HFFc6 (cell line): ENCODE data around the gene TMEM97. TPM values are rescaled to one million over a fixed set of nuclear protein-coding genes. Genes with fewer than 3 reads are reported as not detected.

Experiments
- DNase-seq: peaks from one replicate; pipeline ENCODE4 v3.0.0-alpha.2; 2018
- H3K27ac Mint-ChIP-seq: 2 replicates; pipeline ENCODE4 v1.8.0; 2020; ENCODE audit warnings: mild to moderate bottlenecking, mixed read lengths
- H3K27me3 Mint-ChIP-seq: 2 replicates; pipeline ENCODE4 v1.8.0; 2021; ENCODE audit warnings: mild to moderate bottlenecking, moderate library complexity, mixed read lengths; ENCODE audit not compliant: insufficient read depth
- H3K36me3 Mint-ChIP-seq: 2 replicates; pipeline ENCODE4 v1.8.0; 2021; ENCODE audit warnings: low read depth, mixed read lengths
- H3K4me1 Mint-ChIP-seq: 2 replicates; pipeline ENCODE4 v1.8.0; 2020; ENCODE audit warnings: low read depth, mixed read lengths
- H3K4me3 Mint-ChIP-seq: 2 replicates; pipeline ENCODE4 v1.8.0; 2020; ENCODE audit warnings: mild to moderate bottlenecking, moderate library complexity, mixed read lengths
- H3K9me3 Mint-ChIP-seq: 2 replicates; pipeline ENCODE4 v1.8.0; 2020; ENCODE audit warnings: mild to moderate bottlenecking, mixed read lengths
- CTCF ChIP-seq: fragments of 200-600 bp; sonication (generic); IDR thresholded peaks from 2 replicates; pipeline ENCODE4 v1.5.0; 2021; ENCODE audit warnings: antibody characterized with exemption, mild to moderate bottlenecking
- total RNA-seq, 6 experiments: library from RNA; stranded (reverse); fragmentation: NEBNext Ultra II Directional; extraction: Animal tissue kit (Norgen Biotek cat#: 25700); gene quantifications; 2 replicates in 1 of 6; 3 replicates in 5 of 6; pipeline ENCODE4 v1.2.3, GENCODE V29; 2021

The TMEM97 gene
- total RNA-seq, 6 experiments from 2014 or later: 17.6 to 29.5 (median 24.1) TPM

DNA sequence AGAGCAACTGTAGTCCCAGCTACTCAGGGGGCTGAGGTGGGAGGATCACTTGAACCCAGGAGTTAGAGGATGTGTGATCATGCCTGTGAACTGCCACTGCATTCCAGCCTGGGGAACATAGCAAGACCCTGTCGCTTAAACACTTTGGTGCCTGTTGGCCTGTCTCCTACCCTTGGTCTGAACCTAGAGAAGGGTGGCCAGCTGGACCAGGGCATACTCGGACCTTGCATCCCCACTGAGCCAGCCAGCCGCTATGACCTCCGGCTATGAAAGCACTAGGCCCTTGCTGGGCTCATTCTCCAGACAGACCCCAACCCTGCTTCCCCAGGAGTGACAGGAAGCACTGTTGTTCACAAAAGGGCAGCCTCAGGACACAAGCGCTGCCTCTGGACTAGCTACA is 11.7 kb downstream of the TMEM97 start:
- H3K4me1 Mint-ChIP-seq: peaks cover 47% of the 10 kb centered on the region
- DNase-seq: no peak
- no peaks in the 10 kb centered on the region for H3K9me3 Mint-ChIP-seq
- H3K36me3 Mint-ChIP-seq: peaks cover 23% of the 10 kb centered on the region; the same call in 1 of the 2 replicates
- TF ChIP-seq CTCF: no peak
- H3K27ac Mint-ChIP-seq: no peak overlapping the region
- H3K27me3 Mint-ChIP-seq: no peaks in the 10 kb centered on the region; the same call in 1 of the 2 replicates
- no peak overlapping the region for H3K4me3 Mint-ChIP-seq

DNA sequence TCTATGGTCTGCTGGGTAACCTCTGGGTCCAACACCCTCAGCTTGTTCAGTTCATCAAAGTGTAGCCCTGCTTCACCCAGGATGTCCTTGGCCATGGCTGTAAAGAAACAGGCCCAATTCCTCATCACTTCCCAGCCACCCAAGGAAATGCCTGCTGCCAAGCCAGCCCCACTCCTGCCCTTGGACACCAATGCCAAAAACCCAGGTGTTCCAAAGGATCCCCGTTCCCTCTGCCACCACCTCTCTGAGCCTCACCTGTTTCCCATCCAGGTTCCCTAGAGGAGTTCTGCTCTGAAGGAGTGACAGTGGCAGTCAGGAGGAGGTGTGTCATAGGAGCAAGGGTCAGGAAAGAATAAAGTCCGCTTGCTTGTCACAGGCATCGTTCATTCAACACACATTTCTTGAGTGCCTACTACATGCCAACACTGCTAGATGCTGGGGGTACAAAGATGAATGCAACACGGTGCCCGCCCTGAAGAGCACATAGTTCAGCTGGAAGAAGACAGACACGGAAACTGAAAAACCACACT is 13.0 kb downstream of the TMEM97 start:
- Mint-ChIP-seq H3K4me1 (peaks cover 53% of the 10 kb centered on the region), H3K4me3 (no peak overlapping the region), H3K9me3 (no peaks in the 10 kb centered on the region), H3K27ac (no peak overlapping the region), H3K27me3 (no peaks in the 10 kb centered on the region; the same call in 1 of the 2 replicates), H3K36me3 (peaks cover 19% of the 10 kb centered on the region)
- no peak for TF ChIP-seq CTCF
- no peak for DNase-seq

DNA sequence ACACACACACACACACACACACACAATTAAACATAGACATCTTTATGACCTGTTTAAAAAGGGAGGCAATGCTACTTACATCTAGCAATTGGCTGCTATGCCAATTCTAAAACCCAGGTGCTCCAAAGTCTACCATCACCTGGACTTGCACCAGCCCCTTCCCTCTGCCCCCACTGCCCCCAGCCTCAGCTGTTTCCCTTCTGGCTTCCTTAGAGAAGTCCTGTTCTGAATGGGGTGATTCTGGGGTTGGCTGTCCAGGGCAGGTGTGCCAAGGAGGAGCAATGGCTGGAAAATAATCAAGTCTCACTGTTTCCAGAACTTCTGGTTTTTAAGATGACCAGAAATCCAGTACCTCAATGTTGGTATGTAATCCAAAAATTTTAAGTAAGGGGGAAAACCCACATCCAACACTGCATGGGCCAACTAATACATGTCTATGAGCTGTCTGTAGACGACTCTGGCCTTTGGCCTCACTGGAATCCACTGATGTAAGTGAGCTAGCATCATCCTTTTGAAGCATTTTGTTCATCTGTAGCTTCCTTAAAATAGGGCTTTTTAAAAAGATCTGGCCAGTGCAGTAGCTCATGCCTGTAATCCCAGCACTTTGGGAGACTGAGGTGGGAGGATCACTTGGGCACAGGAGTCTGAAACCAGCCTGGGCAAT is 14.2 kb downstream of the TMEM97 start:
- Mint-ChIP-seq H3K4me3 (peak overlapping the region; percentile 98; the same call in 1 of the 2 replicates), H3K27me3 (peaks cover 2% of the 10 kb centered on the region), H3K4me1 (peaks cover 54% of the 10 kb centered on the region), H3K27ac (peak overlapping the region; percentile 99; the same call in 1 of the 2 replicates), H3K9me3 (no peaks in the 10 kb centered on the region), H3K36me3 (peaks cover 23% of the 10 kb centered on the region)
- TF ChIP-seq CTCF: no peak
- no peak for DNase-seq

DNA sequence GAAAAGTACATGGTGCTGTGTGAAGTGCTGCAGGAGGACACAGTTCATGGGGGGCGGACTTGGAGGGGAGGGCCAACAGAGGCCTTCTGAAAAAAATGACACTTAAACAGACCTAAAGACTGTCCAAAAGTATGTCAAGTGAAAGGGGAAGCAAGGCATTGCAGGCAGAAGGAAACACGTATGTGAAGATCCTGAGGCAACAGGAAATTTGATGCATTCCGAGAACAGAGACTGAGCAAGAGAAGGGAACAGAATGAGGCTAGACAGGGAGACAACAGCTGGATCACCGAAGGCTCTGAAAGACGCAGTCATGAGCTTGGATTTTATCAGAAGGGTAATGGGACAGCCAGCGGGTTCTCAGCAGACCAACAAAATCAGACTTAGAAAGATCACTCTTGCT is 15.2 kb downstream of the TMEM97 start:
- no peak for DNase-seq
- H3K9me3 Mint-ChIP-seq: no peaks in the 10 kb centered on the region
- H3K27ac Mint-ChIP-seq: peak overlapping the region; percentile 99
- peaks cover 54% of the 10 kb centered on the region for H3K4me1 Mint-ChIP-seq
- no peak for TF ChIP-seq CTCF
- H3K36me3 Mint-ChIP-seq: peaks cover 20% of the 10 kb centered on the region
- H3K27me3 Mint-ChIP-seq: peaks cover 2% of the 10 kb centered on the region
- H3K4me3 Mint-ChIP-seq: peak overlapping the region; percentile 98

DNA sequence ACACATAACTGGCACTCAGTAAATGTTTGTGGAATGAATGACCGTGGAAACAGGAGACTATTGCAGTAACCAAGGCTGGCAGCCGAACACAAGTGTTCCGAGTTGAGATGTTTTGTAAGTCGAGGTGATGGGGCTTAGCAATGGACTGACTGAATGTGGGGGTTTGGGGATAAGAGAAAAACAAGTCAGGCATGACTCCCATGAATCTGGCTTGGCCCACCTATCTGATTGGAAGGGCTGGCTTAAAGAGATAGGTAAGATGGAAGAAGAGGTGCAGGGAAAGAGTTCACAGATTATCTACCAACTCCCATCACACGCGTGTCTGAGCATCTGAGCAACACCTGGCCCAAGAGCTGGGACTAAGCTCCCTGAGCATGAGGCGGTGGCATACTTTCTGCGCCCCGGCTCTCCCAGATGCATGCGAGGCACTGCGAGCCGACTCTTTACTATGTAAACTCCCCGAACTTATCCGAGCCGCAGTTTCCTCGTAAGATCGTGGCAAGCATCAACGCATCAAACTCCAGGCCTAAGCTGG is 15.7 kb downstream of the TMEM97 start:
- Mint-ChIP-seq H3K27ac (peak overlapping the region; percentile 99), H3K27me3 (peaks cover 2% of the 10 kb centered on the region), H3K9me3 (no peaks in the 10 kb centered on the region), H3K4me3 (peak overlapping the region; percentile 98), H3K4me1 (peaks cover 57% of the 10 kb centered on the region), H3K36me3 (peaks cover 26% of the 10 kb centered on the region)
- TF ChIP-seq CTCF: 0 out of 2 replicates have a peak, but pooled peaks have one; percentile 28
- peak; percentile 42 for DNase-seq
